A204.1 (cell line): ENCODE measurements around the gene GDPD4.

ENCODE experiments used
- FAIRE-seq: peaks from 2 replicates; lab custom pipeline; 2012; peaks lifted over from hg19 to GRCh38; lab: Jason Lieb, UNC

The GDPD4 gene

GRCh38 chr11:77204754-77205466 is 96.6 kb downstream of the GDPD4 start:
- FAIRE-seq: no peak

- FAIRE-seq: no peak
Observed at GRCh38 chr11:77203901-77204753, 97.4 kb downstream of the GDPD4 start.

- FAIRE-seq: no peak
Observed at GRCh38 chr11:77202941-77203900, 98.3 kb downstream of the GDPD4 start.

GRCh38 chr11:77201991-77202841 is 99.3 kb downstream of the GDPD4 start:
- FAIRE-seq: no peak

GRCh38 chr11:77201370-77201769 is 100.1 kb downstream of the GDPD4 start:
- no peak for FAIRE-seq

- FAIRE-seq: no peak
Observed at GRCh38 chr11:77200351-77201268, 100.9 kb downstream of the GDPD4 start.

- FAIRE-seq: no peak
Observed at GRCh38 chr11:77199137-77199745, 102.2 kb downstream of the GDPD4 start.

GRCh38 chr11:77198440-77198849 is 103.0 kb downstream of the GDPD4 start:
- no peak for FAIRE-seq

- FAIRE-seq: no peak
Observed at GRCh38 chr11:77197626-77198320, 103.7 kb downstream of the GDPD4 start.

- no peak for FAIRE-seq
Observed at GRCh38 chr11:77196961-77197360, 104.5 kb downstream of the GDPD4 start.

- FAIRE-seq: no peak
Observed at GRCh38 chr11:77195071-77195755, 106.3 kb downstream of the GDPD4 start.

GRCh38 chr11:77193911-77194830 is 107.3 kb downstream of the GDPD4 start:
- FAIRE-seq: no peak

- no peak for FAIRE-seq
Observed at GRCh38 chr11:77193167-77193566, 108.3 kb downstream of the GDPD4 start.

- no peak for FAIRE-seq
Observed at GRCh38 chr11:77191823-77192495, 109.5 kb downstream of the GDPD4 start.

GRCh38 chr11:77191429-77191822 is 110.1 kb downstream of the GDPD4 start:
- no peak for FAIRE-seq

- no peak for FAIRE-seq
Observed at GRCh38 chr11:77190331-77191075, 111.0 kb downstream of the GDPD4 start.
